Right renal pelvis (tissue), 4 donors: ENCODE data around the gene KATNA1. TPM values are rescaled to one million over a fixed set of nuclear protein-coding genes. Genes with fewer than 3 reads are reported as not detected.

ENCODE experiments used
- DNase-seq, 4 donors: peaks; one replicate each; pipeline ENCODE4 v3.0.0-alpha.2; 2013; ENCODE audit warnings: low read depth in 4 of 4, low spot score in 3 of 4, missing footprints in 1 of 4
- polyA plus RNA-seq, 4 donors: library from polyadenylated mRNA; unstranded; fragments of 120-200 nt; gene quantifications; one replicate each; pipeline ENCODE4 v1.2.1, GENCODE V29; 2013; ENCODE audit not compliant: insufficient read length in 4 of 4

Gene KATNA1
- polyA plus RNA-seq, 4 donors: 27.1 to 34.9 (median 30.9) TPM

GRCh38 chr6:149545258-149545753 lies 103.2 kb downstream of the KATNA1 start:
- DNase-seq: peak in 3 of 4 donors; percentile 27 to 51 (median 41)

Other genes starting within 250 kb of the KATNA1 start
- 1 to 10 TPM in 1 of 4 donors, under 1 TPM in 3; 0.46 to 1.0 (median 0.54) TPM for gene SUMO4, start 248.5 kb downstream of the KATNA1 start, polyA plus RNA-seq
- under 1 TPM; 0.20 to 0.54 (median 0.39) TPM for gene ZC3H12D, start 163.7 kb downstream of the KATNA1 start, polyA plus RNA-seq
- gene PPIL4, start 102.7 kb downstream of the KATNA1 start, polyA plus RNA-seq: 10 to 100 TPM; 53.8 to 66.2 (median 63.8) TPM
- 100 to 1,000 TPM in 3 of 4 donors, 10 to 100 TPM in 1; 91.3 to 112 (median 108) TPM for gene GINM1, start 82.3 kb downstream of the KATNA1 start, polyA plus RNA-seq
- 10 to 100 TPM; 28.4 to 36.6 (median 34.6) TPM for gene LATS1, start 69.4 kb upstream of the KATNA1 start, polyA plus RNA-seq
- 10 to 100 TPM; 36.2 to 46.0 (median 43.4) TPM for gene NUP43, start 97.8 kb upstream of the KATNA1 start, polyA plus RNA-seq
- gene PCMT1, start 101.0 kb upstream of the KATNA1 start, polyA plus RNA-seq: 100 to 1,000 TPM in 1 of 4 donors, 10 to 100 TPM in 3; 93.7 to 101 (median 98.2) TPM
- gene LRP11, start 215.6 kb upstream of the KATNA1 start, polyA plus RNA-seq: 10 to 100 TPM; 34.0 to 42.3 (median 39.1) TPM
- under 1 TPM; 0.40 to 0.93 (median 0.63) TPM for gene RAET1E, start 249.4 kb upstream of the KATNA1 start, polyA plus RNA-seq